Esophagus squamous epithelium (tissue), 4 donors: ENCODE data around the gene C19orf67.

ENCODE experiments used
- POLR2A ChIP-seq, 4 donors: fragments of 450-650 bp; IDR thresholded peaks; one replicate each; pipeline ENCODE4 v1.6.1; 2017; ENCODE audit warnings: antibody characterized with exemption in 4 of 4, mild to moderate bottlenecking in 4 of 4, moderate library complexity in 3 of 4
- TF ChIP-seq, protein P1 (sequence below), 6 experiments: fragments of 450-650 bp in 4 of 6; fragments of 200-600 bp in 2 of 6; sonication (generic) in 2 of 6; IDR thresholded peaks; one replicate each; pipeline ENCODE4 v1.5.1; 2016 to 2019; ENCODE audit warnings: antibody characterized with exemption in 6 of 6, mild to moderate bottlenecking in 4 of 6, moderate library complexity in 4 of 6

GRCh38 chr19:14089662-14090508, 4.3 kb upstream of the C19orf67 start:
- TF ChIP-seq, protein P1, sequence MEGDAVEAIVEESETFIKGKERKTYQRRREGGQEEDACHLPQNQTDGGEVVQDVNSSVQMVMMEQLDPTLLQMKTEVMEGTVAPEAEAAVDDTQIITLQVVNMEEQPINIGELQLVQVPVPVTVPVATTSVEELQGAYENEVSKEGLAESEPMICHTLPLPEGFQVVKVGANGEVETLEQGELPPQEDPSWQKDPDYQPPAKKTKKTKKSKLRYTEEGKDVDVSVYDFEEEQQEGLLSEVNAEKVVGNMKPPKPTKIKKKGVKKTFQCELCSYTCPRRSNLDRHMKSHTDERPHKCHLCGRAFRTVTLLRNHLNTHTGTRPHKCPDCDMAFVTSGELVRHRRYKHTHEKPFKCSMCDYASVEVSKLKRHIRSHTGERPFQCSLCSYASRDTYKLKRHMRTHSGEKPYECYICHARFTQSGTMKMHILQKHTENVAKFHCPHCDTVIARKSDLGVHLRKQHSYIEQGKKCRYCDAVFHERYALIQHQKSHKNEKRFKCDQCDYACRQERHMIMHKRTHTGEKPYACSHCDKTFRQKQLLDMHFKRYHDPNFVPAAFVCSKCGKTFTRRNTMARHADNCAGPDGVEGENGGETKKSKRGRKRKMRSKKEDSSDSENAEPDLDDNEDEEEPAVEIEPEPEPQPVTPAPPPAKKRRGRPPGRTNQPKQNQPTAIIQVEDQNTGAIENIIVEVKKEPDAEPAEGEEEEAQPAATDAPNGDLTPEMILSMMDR (IDR thresholded peaks at IDR 0.05), result peak in 3 of 6 experiments; percentile 3 to 16 (median 15)
- no peak for TF ChIP-seq POLR2A (IDR thresholded peaks at IDR 0.05)
